ENCODE results near the gene ITGB6.
A peak's percentile ranks its signal among the peaks of the same experiment; 100 is the strongest.

Gene ITGB6

DNA sequence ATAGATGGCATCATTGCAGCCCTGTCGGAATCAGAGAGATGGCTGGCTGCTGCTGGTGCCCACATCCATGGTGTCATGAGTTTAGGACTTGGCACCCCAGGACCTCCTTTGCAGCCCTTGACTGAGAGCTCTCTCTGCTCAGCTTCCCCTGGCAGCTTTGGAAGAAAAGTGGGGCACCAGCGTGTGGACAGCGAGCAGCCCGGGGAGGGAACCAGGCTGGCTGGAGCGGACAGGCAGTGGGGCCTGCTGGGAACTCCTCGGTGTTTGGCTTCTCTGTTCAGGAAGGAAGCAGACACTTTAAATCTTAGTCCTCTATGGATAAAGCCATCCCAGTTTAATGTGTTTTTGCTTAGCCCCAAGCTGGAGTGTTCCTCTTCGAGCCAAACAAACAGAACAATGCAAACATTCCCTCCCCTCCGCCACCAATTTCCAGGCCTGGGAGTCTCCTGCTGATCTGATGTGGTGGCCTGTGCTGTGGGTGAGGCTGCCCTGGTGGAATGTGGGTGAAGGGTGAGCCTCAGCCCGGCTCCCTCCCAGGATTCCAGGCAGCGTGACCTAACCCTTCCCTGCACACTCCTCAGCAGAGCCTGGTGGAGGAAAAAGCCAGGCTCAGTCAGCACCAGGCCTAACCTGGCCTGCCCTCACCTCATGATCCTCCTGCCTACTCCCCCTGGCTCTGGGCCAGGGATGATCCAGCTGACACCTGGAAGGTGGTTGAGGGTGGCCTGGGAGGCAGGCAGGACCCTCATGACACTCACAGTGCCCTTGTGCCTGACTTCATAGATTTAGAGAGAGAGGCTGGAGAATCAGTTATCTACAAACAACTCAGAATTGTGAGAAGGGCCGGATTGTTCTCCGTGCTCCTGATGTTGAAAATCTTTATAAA lies 21.6 kb upstream of the ITGB6 start:
- DNase-seq, result peak; percentile 79

GRCh38 chr2:160220545-160221009 lies 20.5 kb upstream of the ITGB6 start:
- no peak for DNase-seq

- DNase-seq, result no peak
These were observed 20.0 kb upstream of the ITGB6 start for GRCh38 chr2:160220026-160220425.

- DNase-seq, result peak; percentile 89
These were observed 14.7 kb upstream of the ITGB6 start for GRCh38 chr2:160214461-160215445.

DNA sequence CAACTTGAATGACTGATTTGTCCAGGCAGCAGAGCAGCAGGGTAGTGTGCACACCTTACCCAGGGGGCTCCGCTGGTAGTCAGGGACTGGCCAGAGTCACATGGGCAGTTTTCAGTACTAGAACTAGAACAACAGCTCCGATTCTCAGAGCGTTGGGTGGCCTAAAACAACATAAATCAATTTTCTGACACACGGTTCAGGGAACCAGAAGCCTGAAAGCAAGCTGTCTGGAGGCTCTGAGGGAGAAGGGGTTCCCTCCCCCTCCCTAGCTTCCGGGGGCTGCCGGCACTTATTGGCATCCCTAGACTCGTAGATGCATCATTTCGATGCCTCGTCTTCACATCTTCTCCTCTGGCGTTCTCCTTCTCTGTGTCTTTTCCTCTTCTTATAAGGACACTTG lies 13.4 kb upstream of the ITGB6 start:
- DNase-seq, result no peak

GRCh38 chr2:160210599-160211138 lies 10.6 kb upstream of the ITGB6 start:
- peak; percentile 83 for DNase-seq

DNA sequence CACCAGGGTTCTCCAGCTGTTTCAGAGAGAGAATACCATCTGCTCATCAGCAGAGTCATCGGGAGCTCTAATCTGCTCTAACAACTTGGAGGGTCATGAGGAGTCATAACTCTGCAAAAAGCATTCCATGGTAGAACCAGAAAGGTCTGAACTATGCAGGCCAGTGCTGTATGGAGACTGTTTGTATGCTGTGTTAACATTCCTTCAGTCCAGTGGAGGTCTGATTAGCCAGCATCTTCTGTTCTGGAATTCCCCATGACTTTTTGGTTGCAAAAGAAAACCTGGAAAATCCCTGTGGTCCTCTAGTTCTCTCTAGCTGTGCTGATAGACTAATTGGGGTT lies 9.4 kb upstream of the ITGB6 start:
- peak; percentile 97 for DNase-seq

- no peak for DNase-seq
These were observed 8.8 kb upstream of the ITGB6 start for GRCh38 chr2:160208655-160209515.

GRCh38 chr2:160207804-160208654 lies 8.0 kb upstream of the ITGB6 start:
- peak; percentile 99 for DNase-seq

- peak; percentile 67 for DNase-seq
These were observed 7.2 kb upstream of the ITGB6 start for GRCh38 chr2:160207271-160207670.

- no peak for DNase-seq
These were observed 6.4 kb upstream of the ITGB6 start for GRCh38 chr2:160206436-160206835.

- DNase-seq, result peak; percentile 100
These were observed 5.4 kb upstream of the ITGB6 start for GRCh38 chr2:160205505-160205904.

DNA sequence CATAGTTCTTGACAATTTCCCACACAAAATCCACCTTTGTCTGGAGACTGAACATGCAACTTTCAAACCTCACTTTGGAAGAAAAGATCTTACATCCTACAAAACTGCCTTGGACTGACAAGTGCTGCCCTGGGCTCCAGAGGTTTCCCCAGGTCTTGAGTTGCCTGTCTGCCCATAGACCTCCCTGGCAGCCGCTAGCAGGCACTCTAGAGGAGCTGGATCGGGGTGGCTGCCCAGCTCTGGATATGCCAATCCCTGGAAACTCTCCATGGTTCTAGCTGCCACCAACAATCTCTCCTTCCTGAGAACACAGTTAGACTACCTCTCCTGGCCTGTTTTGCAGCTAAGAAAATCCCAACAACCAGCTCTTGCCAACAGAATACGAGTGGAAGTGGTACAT lies 3.4 kb upstream of the ITGB6 start:
- no peak for DNase-seq

DNA sequence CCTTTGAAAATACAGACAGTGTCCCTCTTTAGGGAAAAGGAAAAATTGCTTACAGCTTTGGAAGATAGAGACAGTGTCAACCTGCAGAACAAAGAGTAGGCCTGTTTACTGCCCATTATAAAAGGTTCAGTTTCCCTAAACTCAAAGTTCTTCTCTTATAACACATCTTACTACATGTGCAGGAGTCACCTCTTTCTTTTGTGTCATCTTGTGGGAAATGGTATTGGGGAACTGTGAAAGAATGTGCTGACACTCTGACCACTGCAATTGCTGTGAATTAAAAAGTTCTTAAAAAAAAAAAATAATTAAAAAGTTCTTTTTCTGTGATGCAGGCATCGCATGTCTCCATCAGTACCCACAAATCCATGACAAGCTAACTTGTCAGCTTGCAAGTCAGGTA lies 2.9 kb upstream of the ITGB6 start:
- no peak for DNase-seq

- DNase-seq, result peak; percentile 32
These were observed 1.9 kb upstream of the ITGB6 start for GRCh38 chr2:160201849-160202539.

DNA sequence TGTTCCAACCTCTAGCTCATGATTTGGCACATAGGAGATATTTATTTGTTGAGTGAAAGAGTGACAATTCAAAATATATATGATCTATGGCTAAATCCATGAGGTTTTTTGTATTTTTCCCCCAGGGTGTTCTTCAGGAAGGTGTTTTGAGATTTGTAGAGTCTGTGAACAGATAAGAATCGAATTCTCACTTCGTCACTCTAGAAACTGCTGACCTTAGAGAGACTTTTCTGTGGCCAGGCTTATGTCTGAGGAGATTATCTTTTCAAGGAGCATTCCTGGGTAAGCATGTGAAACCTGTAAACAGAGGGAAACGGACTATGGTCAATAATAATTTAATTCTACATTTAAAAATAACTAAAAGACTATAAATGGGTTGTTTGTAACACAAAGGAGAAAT lies 849 bp upstream of the ITGB6 start:
- no peak for DNase-seq

- DNase-seq, result no peak
These were observed 1.0 kb downstream of the ITGB6 start for GRCh38 chr2:160199053-160199452.

DNA sequence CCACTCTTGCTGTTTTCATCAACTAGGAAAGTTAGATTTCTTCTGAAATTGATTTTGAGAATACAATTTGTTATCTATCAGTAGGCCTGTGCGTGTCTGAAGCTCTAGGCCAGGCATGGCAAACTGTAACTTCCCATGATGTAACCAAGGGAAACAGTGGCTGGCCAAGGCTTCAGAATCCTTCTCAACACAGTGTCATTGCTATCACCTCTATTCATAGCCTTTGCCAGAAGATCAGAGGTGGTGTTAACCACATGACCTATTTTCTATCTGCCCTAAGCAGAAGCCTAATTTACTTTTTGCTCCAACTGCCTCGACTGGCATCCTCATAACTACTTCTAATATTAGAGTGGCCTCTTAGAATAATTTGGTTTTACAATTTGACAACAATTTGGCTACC lies 2.5 kb downstream of the ITGB6 start:
- no peak for DNase-seq

- DNase-seq, result no peak
These were observed 5.1 kb downstream of the ITGB6 start for GRCh38 chr2:160194946-160195345.

DNA sequence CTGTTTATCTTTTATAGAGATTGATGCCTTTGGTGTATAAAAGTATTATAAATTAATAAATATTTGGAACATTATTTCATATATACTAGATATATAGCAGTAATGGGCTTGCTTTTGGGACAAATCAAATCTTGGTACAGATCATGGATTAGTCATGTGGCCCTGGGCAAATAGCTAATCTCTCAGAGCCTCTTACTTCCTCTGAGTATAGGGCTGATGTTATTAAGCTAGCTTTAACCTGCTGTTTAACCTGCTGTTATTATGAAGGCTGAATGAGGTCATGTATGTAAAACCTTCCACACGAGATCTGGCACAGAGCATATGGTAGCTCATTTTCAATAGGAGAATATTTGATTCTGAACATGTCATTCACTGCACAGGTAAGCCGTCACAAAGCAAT lies 5.7 kb downstream of the ITGB6 start:
- peak; percentile 55 for DNase-seq
